Measurements from ENCODE around the gene TAL2.

Gene TAL2

DNA sequence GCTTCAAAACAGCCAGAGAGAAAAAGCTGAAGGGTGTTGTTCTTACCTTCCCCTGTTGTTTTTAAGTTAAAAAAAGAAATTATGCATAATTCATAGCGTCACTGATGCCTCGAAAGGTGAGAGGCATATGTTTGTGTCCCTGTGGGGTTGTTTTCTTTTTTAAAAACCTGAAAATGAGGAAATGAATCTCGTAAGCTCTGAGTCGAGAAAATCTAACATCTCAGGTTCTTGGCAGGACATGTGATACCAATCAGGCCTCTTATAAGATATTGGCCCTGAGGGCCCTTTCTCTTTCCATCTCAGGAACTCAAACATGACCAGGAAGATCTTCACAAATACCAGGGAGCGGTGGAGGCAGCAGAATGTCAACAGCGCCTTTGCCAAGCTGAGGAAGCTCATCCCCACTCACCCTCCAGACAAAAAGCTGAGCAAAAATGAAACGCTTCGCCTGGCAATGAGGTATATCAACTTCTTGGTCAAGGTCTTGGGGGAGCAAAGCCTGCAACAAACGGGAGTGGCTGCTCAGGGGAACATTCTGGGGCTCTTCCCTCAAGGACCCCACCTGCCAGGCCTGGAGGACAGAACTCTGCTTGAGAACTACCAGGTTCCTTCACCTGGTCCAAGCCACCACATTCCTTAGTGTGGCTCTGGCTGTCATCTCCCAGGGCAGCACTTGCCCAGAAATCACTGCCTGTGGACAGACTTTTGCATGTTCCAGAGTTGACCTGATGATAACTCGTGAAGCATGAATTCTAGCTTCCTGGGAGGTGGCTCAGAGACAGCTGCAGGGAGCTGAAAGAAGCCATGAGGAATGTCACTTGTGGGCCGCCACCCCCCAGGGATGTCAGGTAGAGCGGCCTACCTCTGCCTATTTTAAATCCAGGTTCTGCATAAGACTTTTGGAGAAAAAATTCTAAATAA lies at the start of gene TAL2:
TSS of gene TAL2 (plus strand) at position 274 of the 921 bp plus-strand sequence. CDS start at position 314, 40 bp downstream.
- DNase-seq (ENCODE audit: low read depth), result no peak

DNA sequence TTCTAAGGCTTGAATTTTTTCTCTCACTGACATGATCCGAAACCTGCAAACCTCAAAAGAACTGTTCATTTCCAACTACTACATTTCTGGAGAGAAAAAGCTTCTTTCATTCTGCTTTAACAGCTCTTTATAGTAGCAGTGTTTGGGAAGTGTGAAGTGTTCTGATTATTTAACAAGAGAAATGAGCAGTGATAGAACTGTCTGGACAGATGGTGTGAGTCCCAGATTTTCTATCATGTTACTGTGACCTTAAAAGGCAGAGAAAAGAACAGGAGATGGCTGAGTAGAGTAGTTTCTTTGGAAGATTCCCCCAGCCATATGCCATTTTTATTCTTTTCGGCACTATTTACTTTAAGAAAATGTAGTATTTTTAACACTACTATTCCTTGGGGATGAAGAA lies 41.3 kb upstream of the TAL2 start:
- DNase-seq (ENCODE audit: low read depth), result no peak

DNA sequence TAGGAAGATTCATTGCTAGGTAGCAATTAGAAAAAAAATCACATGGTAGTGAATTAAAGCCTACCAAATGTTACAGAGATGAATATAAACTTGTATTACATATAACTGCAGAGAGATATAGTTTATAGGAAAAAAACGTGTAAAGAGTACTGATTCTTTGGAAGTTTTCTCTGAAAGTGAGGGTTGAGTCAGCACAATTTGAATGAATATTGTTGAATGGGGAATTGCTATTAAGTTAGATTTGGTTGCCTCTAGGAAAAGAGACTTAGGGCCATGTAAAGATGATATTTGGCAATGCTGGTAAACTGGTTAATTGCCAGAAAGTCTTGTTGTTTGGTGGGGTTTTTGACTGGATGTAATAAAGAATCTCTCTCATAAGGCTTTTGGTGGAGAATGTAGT lies 37.2 kb upstream of the TAL2 start:
- DNase-seq (ENCODE audit: low read depth), result no peak

DNA sequence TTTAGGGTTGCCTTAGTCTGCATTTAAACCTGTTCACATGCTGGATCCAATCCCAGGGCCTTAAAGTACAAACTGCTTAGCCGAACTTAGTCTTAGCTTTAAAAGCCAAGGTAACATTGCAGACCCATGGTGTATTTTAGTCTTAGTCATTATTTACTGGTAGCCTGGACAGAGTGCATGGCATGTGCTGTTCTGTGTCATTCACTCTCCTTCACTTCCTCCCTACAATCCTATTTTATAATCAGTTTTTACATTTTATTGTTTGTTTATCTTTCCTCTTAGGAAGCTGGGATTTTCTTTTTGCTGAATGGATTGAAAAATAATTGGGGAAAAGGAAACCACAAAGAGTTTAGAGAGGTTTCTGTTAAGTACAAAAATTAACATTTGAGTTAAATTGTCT lies 29.4 kb upstream of the TAL2 start:
- no peak for DNase-seq (ENCODE audit: low read depth)

DNA sequence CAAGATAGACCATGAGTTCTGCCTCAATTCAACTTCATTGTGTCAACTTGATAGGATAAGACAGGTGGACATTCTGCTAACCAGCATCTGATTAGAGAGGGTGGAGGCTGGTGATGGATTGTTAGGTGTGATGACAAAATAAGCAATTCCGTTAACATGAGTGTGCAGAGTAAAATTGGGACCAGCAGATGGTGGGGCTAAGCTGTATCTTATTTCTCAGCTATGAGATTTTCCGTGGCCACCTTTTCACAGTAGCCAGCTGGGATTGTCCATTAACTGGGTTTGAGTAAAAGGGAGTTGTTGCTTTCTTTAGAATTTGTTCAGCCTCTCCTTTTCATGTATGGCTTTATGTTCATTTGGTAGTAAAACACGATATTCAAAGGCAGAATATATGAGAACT lies 28.8 kb upstream of the TAL2 start:
- no peak for DNase-seq (ENCODE audit: low read depth)

DNA sequence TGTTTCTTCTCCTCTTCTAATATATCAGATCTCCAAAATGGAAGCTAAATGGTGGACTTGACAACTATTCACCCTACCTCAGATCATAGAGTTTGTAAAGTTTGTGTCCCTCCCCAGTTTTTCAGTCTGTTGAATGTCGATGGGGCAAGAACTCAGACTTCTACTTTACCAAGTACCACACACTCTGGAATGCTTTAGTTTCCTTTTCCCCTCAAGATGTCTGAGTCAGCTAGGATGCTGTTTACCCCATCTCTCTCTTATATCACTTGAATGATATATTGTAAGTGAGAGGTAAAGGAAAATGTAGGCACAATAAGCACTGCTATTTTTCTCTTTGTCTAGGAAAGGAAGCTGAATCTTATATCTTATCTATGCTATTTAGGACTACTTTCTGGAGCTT lies 25.9 kb upstream of the TAL2 start:
- no peak for DNase-seq (ENCODE audit: low read depth)

DNA sequence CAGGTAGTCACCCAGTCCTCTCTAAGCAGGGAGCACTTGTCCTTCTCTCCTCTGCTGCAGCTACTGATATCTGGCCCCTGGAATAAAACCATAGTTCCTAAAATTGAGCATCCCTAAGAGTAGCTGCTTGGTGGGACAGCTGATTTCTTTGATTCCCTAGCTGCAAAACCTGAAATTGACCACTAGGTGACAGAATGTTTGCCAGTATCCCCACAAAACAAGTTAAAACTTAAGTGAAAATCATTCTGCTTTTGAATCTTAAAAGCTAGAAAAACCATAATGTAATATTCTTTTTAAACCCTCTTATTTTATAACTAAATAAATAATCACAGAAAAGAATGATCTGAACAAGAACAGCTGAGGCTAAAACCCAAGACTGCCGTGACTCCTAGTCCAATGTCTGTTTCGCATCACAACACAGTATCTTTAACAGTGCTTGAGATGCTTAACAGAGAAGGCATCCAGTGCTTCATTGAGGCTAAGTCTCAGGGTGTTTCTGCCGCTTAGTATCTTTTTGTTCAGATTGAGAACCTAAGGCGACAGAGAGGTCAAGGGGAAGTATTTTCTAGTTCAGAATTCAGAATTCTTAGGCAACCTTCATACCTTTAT lies 24.4 kb upstream of the TAL2 start:
- DNase-seq (ENCODE audit: low read depth), result no peak

DNA sequence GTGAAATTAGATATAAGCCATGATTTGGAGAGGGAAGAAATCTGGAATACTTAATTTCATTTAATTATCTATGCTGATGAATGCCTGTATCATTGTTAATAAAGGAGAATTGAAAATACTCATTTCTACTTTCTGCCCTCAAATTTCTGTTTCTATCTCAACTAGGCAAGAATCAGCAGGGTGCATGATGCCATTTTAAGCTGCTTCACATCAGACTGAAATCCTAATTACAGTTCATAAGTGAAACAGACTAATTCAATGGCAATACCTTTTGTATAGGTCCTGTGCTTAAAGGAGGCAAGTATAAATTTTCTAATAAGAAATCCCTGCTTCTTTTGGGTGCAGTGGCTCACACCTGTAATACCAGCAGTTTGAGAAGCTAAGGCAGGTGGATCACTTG lies 22.3 kb upstream of the TAL2 start:
- DNase-seq (ENCODE audit: low read depth), result no peak

DNA sequence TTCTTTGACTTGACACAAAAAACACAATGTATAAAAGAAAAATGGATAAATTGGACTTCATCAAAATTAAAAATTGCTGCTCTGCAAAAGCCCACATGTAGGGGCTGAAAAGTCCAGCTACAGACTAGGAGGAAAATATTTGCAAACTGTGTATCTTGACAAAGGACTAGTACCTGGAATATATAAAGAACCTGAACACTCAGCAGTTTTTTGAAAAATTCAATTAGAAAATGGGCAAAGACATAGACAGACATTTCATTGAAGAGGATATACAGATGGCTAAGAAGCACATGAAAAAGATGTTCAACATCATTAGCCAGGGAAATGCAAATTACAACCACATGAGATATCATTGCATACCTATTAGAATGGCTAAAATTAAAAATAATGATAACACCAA lies 18.5 kb upstream of the TAL2 start:
- no peak for DNase-seq (ENCODE audit: low read depth)

DNA sequence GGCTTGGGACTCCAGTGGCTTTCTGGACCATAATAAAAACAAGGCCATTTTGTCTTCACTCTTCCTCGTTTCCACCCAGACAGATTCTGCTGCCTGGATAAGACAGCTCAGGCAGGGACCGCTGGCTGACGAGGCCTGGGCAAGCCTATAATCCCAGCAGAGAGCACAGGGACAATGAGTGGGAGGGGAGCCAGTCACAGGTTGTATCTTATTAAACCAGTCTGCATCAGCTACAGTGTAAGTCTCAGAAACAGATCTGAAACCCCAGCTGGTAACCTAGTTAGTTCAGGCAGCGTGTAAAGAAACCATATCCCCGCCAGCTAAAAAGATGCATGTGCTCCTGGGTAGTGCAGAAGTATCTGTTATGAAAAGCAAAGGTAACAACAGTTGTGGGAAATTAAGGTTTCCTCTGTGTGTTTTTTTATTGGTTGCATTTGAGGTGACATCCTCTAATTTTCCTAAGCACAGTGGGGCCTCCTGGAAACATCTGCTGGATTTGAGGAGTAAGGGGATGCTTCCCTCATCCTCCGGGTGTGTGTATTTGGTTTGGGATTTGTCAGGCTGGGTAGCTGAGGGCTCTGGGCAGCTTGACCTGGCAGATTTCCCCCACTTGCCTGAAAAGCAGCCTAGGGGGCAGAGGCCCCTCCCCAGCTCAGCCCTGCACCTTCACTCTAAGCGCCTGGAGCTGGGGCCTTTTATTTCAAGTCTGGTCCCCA lies 15.2 kb upstream of the TAL2 start:
- no peak for DNase-seq (ENCODE audit: low read depth)

DNA sequence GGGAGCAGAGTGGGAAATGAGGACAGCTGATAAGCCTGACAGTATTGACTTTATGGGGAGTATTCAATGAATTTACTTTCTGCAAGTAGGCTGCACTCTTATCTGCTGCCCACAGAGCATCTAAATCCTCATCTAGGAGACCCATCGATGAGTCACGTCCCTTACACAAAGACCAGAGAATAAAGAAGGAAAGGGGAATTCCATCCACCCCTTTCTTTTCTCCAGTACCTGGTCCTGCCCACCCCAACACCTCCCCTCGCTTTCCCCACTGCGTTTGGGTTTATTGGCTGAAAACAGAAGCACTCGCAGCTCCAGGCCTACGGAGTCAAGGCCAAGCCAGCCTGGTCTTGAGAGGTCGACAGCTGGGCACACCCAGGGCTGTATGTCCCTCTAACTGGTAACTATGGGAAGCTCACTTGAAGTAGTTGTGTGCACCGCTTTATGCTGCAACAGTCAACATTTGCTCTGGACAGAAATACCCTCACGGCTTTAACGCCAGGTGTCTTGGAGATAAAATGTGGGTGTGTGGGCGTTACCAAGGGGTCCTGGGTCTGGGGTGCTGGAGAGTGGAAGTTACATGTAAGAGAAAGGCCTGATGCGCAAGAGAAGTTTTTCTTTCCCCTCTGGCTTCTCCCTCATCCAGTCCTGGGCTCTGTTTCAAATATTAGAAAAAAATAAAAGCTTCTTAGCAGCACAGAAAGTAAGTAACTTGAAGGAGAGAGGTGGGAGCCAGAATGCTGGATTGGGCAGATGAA lies 14.5 kb upstream of the TAL2 start:
- no peak for DNase-seq (ENCODE audit: low read depth)

DNA sequence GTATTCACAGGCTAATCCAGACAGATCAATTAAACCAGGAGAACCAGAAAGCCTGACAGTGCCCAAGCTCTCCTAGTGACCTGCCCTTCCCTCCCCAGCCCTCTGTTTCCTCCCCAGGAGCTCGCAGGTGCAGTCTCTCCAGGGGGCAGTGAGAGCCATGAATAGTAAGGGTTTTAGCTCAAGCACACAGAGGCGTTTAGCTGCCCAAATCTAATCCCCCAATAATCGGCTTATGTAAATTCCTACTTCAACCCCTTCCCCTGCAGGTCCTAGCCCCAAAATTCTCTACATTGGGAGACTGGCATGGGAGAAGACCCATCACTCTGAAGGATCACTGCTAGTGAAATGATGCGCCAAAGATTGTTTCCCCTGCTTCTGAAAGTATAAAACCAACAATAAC lies 10.5 kb upstream of the TAL2 start:
- DNase-seq (ENCODE audit: low read depth), result no peak

DNA sequence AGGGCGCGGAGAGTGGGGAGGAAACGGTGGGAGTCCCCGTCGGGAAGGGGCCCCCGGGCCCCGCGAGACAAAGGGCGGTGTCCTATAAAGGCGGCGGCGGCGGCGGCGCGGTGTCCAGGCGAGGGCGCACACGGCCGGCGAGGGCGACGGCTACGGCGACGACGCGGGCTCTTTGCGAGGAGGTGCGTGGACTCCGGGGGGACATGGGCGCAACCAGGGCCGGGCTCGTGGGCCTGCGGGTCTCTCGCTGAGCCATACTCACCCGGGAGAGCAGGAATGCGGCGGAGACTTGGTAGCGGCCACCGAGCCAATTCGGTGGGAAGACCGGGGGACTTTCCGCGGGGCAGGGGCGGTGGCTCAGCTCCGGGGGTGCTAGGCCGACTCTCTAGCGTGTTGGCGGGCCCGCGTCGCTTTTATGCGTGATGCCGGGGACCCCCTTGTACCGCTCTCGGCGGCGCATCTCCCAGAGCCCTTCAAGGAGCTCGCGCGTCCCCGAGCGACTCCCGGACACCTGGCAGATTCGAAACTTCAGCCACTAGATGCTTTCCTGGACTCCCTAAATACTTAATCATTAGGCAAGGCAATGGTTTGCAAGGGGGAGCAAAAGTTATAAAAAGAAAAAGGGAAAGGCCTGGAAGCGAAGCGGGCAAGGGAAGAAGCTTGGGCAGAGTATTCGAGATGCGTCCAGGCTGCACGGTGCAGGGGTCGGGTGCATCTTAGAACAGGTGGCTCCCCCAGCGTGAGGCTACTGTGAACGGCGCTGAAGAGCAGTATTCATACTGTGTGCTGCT lies 5.9 kb upstream of the TAL2 start:
- DNase-seq (ENCODE audit: low read depth), result no peak

DNA sequence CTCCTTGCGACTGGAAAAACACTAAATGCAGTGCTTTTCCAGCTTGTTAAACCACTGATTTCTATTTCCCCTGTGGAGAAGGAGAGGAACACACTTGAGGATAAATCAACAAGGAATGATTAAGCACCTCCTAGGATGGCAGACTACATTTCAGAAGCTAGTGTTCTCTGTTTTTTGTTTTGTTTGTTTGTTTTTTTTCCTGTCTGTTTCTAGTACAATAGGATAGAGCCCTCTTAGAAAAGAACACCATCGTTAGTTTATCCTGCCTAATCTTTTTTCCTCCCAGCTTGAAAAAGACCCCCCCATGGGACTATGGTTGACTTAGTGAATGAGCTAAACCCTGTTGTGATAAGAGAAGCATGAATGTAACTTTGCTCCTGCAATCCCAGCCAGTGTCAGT lies 3.9 kb upstream of the TAL2 start:
- DNase-seq (ENCODE audit: low read depth), result no peak

DNA sequence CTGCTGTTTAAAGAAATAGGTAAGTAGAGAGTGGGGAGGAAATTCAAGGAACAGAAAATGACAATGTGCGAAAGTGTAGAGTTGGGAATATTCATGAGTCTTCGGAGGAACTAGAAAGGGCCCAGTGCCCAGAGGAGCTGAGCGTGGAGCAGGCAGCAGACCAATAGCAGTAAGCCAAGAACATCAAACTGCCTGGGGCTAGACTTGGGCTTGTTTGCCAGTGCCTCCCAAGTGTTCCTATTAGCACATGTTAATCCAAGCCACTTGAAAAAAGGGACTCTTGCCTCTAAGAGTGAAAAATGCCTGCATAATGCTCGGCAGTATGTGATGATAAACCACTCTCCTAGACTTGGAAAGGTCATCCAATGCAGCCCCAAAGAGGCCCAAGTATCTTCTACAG lies 1.2 kb upstream of the TAL2 start:
- no peak for DNase-seq (ENCODE audit: low read depth)

DNA sequence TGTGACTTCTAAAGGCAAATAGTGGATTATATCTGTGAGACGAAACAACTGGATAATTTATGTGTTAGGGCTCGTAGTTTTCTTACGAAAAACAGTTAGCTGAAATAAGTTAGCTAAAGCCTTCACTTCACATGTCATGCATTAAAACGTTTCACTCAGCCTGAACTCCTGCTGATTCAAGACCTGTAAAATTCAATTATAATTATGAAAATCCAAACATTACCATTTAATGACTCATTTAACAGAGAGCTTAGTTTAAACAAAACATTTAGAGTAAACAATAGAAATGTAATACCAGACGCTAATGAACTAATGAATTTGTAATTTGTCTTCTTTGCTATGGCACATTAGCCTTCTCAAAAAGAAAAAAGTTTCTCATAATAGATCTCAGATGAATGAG lies 1.7 kb downstream of the TAL2 start:
- no peak for DNase-seq (ENCODE audit: low read depth)

DNA sequence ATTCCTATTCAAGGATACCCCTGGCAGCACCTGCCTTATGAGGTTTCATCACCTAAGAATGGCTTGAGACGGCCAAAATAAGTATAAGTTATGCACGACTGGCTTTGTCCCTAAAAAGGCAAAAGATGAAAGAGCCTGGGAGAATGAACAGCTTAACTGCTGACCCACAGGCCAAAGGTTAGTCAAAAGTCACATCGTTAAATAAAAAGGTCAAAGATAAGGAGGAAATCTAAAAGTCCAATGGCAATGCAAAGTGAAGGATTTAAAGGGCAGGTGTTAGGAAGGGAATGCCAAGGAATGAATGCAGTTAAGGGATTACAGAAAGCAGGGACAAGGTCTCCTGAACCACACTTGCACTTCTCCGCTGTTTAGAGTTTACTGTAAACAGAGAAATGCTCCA lies 5.6 kb downstream of the TAL2 start:
- no peak for DNase-seq (ENCODE audit: low read depth)

DNA sequence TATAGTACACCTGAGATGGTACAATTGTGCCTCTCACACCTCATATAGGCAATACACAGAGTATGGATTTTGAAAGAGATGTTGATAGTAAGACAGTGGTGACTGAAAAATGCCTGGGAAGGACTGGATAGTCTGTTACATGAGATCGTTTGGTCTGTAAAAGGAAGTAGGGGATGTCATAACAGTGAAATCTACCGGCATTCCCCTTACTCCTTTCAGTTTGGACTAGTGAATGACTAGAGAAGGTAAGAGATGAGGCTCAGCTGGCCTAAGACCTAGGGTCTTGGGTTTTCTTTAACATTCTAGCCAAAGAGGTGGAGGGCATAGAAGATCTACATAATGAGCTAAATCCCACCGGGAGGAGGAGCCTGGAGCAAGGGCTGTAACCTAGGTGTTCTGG lies 8.1 kb downstream of the TAL2 start:
- DNase-seq (ENCODE audit: low read depth), result no peak

DNA sequence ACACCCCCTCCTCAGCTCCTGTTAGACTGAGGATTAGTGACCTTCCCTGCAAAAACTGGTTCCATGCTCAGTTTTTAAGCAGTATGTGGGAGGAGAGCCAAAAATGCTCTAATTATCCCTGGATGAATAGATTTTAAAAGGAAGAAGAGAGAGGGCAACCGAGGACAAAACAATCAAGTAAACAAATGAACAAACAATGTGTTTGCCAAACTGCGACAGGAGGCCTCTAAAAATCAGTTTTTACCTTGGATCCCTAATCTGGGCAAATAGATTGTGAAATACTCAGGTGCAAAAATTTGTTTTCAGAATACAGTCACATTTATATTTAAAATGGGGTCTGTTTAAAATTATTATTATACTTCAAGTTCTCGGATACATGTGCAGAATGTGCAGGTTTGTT lies 8.5 kb downstream of the TAL2 start:
- DNase-seq (ENCODE audit: low read depth), result no peak

DNA sequence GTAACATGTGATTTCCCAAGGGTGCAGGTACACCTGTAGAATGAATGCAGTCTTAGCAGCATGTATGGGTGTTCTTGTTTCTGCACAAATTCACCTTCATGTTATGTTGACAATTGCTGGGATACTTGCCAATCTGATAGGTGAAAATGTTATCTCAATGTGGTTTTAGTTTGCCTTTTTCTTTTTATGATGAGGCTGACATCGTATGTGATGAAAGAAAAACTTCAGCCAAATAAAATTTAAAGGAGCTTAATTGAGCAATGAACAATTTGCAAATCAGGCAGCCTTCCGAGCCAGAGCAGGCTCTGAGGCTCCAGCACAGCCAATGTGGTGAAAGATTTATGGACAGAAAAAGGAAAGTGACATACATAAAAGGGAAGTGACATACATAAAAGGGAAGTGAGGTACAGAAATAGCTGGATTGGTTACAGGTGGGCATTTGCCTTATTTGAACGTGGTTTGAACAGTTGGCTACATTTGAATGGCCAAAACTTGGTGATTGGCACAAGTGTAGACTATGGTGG lies 10.5 kb downstream of the TAL2 start:
- DNase-seq (ENCODE audit: low read depth), result no peak

DNA sequence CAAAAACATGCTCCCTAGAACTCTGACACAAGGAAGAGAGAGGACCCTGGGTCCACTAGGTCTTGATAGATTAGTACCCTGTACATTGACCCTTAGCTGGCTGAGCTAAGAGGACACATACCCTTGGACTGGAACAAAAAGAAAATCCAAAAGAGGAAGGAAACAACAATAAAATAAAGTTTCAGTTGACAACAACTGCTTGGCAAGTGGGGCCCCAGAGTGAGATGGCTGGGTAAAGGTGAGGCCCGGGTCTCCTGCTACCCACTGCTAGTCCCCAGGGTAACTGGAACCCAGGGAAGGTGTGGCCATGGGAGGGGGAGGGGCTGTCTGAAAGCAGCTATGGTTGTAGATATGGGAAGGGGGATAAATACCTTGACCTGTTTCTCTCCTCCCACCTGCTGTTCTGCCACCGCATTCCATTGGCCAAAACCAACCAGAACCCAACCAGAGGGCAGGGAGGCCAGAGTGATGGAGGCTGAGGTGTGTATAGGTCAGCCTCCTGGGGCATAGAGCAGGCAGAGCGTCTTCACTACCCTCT lies 11.7 kb downstream of the TAL2 start:
- no peak for DNase-seq (ENCODE audit: low read depth)

Data from activated T-helper 9 cell treated with anti-CD3 and anti-CD28 coated beads, Interleukin-2, amount 50 U/mL, for 16 hours (primary cell).